ENCODE measurements around the gene ST3GAL6. TPM values are rescaled to one million over a fixed set of nuclear protein-coding genes. Genes with fewer than 3 reads are reported as not detected.
A peak's percentile ranks its signal among the peaks of the same experiment; 100 is the strongest.

Gene ST3GAL6
- total RNA-seq, 4 donors from 2014 or later, result 7.4 to 14.5 (median 9.9) TPM

GRCh38 chr3:98786364-98787006, 23.3 kb downstream of the ST3GAL6 start:
- no peak for DNase-seq
- H3K27ac ChIP-seq, result no peak overlapping the region
- no peaks in the 10 kb centered on the region for H3K36me3 ChIP-seq
- H3K9me3 ChIP-seq, result no peaks in the 10 kb centered on the region
- TF ChIP-seq CTCF (IDR thresholded peaks at IDR 0.05) (no peak), POLR2A (IDR thresholded peaks at IDR 0.05) (no peak)
- H3K27me3 ChIP-seq, result no peaks in the 10 kb centered on the region
- 80 to 82% methylated on average over 4 of the region's 4 CpGs for WGBS, 2 donors
- no peak overlapping the region for H3K4me3 ChIP-seq (replicated peaks in 1 of 3)
- peaks cover 4 to 28% of the 10 kb centered on the region in 2 donors for H3K4me1 ChIP-seq
- intact Hi-C loops (cut with DNase I), result loop anchor here (10.0 kb wide), 1 partner anchor 52 kb away; no protein-coding TSS in a partner anchor

- no peak for TF ChIP-seq POLR2A (IDR thresholded peaks at IDR 0.05)
- no peak for TF ChIP-seq CTCF (IDR thresholded peaks at IDR 0.05)
- Histone ChIP-seq H3K9me3 (no peaks in the 10 kb centered on the region), H3K4me3 (replicated peaks in 1 of 3) (no peak overlapping the region), H3K36me3 (no peaks in the 10 kb centered on the region), H3K27me3 (no peaks in the 10 kb centered on the region), H3K27ac (no peak overlapping the region), H3K4me1 (peaks cover 4 to 26% of the 10 kb centered on the region in 2 donors)
- 76 to 84% methylated on average over 2 of the region's 2 CpGs for WGBS, 2 donors
- no peak for DNase-seq
- intact Hi-C loops (cut with DNase I), result loop anchor here (10.0 kb wide), 1 partner anchor 52 kb away; no protein-coding TSS in a partner anchor
Measured at GRCh38 chr3:98787181-98787580, 24.0 kb downstream of the ST3GAL6 start.

- WGBS, 2 donors, result 40 to 45% methylated on average over 2 of the region's 2 CpGs
- Histone ChIP-seq H3K4me3 (replicated peaks in 1 of 3) (no peak overlapping the region), H3K27ac (no peak overlapping the region), H3K27me3 (no peaks in the 10 kb centered on the region), H3K36me3 (no peaks in the 10 kb centered on the region), H3K4me1 (peaks cover 4 to 20% of the 10 kb centered on the region in 2 donors), H3K9me3 (no peaks in the 10 kb centered on the region)
- TF ChIP-seq POLR2A (IDR thresholded peaks at IDR 0.05) (no peak), CTCF (IDR thresholded peaks at IDR 0.05) (no peak)
- DNase-seq, result peak; percentile 29 to 30
- intact Hi-C loops (cut with DNase I), result loop anchor here (10.0 kb wide), 1 partner anchor 54 kb away; no protein-coding TSS in a partner anchor
Measured at GRCh38 chr3:98788651-98789050, 25.5 kb downstream of the ST3GAL6 start.

- no peak overlapping the region for H3K4me3 ChIP-seq (replicated peaks in 1 of 3)
- intact Hi-C loops (cut with DNase I), result no loop called here
- no peaks in the 10 kb centered on the region for H3K27me3 ChIP-seq
- 84 to 91% methylated on average over 7 of the region's 7 CpGs for WGBS, 2 donors
- peaks cover 4 to 8% of the 10 kb centered on the region in 2 donors for H3K4me1 ChIP-seq
- H3K9me3 ChIP-seq, result no peaks in the 10 kb centered on the region
- no peak for DNase-seq
- no peak overlapping the region for H3K27ac ChIP-seq
- no peak for TF ChIP-seq CTCF (IDR thresholded peaks at IDR 0.05)
- no peak for TF ChIP-seq POLR2A (IDR thresholded peaks at IDR 0.05)
- H3K36me3 ChIP-seq, result no peaks in the 10 kb centered on the region
Measured at GRCh38 chr3:98791341-98792325, 28.5 kb downstream of the ST3GAL6 start.

Data from thyroid gland (tissue), 4 donors.